ENCODE data around the gene CYP2F1. TPM values are rescaled to one million over a fixed set of nuclear protein-coding genes. Genes with fewer than 3 reads are reported as not detected.

CYP2F1 gene
- total and polyA plus RNA-seq, 2 of the 13 experiments (the other 11 are each of a cell fraction or from before 2014, with no cell fraction given) = not detected

DNA sequence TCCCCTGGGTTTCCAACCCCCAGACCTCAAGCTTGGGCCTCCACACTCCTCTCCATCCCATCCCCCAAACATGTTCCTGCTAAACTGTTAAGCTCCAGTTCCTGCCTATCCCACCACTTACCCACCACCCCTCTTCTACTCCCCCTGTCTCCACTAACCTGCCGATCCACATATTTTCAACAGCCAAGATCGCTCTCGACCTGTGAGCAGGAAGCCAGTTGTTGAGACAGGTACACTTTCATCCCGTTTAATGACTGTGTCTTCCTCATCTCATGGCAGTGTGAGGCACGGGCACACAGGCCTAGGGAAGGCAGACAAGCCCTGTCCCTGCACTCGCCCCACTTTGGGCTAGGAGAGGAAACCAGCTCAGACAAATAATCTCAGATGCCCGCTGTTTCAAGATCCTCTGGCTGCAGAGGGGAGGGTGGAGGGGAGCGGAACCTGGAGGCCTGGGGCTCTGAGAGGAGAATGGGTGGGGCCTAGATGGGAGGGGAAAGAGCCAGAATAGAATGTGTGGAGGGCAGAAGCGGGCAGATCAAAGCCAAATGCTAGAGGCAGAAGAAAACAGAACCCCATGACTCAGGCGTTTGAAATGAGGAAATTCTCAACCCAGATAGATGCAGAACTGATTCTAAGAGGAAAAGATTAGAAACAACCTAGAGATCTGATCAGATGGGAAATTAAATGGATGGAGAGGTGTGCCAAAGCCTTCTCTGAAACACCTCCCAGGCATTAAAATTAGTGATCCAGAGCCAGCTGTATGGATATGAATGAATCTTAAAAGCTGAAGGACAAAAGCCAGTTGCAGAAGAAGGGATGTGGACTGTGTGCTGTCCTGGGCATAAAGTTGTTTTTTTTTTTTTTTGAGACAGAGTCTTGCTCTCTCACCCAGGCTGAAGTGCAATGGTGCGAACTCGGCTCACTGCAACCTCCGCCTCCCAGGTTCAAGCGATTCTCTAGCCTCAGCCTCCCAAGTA lies 61.9 kb downstream of the CYP2F1 start (continued):
- TF ChIP-seq, protein P1, sequence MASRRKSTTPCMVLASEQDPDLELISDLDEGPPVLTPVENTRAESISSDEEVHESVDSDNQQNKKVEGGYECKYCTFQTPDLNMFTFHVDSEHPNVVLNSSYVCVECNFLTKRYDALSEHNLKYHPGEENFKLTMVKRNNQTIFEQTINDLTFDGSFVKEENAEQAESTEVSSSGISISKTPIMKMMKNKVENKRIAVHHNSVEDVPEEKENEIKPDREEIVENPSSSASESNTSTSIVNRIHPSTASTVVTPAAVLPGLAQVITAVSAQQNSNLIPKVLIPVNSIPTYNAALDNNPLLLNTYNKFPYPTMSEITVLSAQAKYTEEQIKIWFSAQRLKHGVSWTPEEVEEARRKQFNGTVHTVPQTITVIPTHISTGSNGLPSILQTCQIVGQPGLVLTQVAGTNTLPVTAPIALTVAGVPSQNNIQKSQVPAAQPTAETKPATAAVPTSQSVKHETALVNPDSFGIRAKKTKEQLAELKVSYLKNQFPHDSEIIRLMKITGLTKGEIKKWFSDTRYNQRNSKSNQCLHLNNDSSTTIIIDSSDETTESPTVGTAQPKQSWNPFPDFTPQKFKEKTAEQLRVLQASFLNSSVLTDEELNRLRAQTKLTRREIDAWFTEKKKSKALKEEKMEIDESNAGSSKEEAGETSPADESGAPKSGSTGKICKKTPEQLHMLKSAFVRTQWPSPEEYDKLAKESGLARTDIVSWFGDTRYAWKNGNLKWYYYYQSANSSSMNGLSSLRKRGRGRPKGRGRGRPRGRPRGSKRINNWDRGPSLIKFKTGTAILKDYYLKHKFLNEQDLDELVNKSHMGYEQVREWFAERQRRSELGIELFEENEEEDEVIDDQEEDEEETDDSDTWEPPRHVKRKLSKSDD (CRISPR knock-in tag; IDR thresholded peaks at IDR 0.05; ENCODE audit: low read depth) = no peak
- TF ChIP-seq THAP11 (CRISPR knock-in tag; IDR thresholded peaks at IDR 0.05) (0 out of 2 replicates have a peak, but pooled peaks have one; percentile 31), FOXA3 (CRISPR knock-in tag; IDR thresholded peaks at IDR 0.05) (peak; percentile 37; the same call in 1 of the 2 replicates), TBX2 (CRISPR knock-in tag; IDR thresholded peaks at IDR 0.05; ENCODE audit: borderline replicate concordance) (peak; percentile 84), ZFP41 (CRISPR knock-in tag; IDR thresholded peaks at IDR 0.05; ENCODE audit: borderline replicate concordance) (no peak), ZFAT (CRISPR knock-in tag; conservative IDR thresholded peaks at IDR 0.05) (no peak), ZMYM2 (CRISPR knock-in tag; IDR thresholded peaks at IDR 0.05) (peak; percentile 36; the same call in 1 of the 2 replicates), SAP130 (CRISPR knock-in tag; IDR thresholded peaks at IDR 0.05; ENCODE audit: low read depth) (peak; percentile 67), SOX5 (CRISPR knock-in tag; IDR thresholded peaks at IDR 0.05; ENCODE audit: borderline replicate concordance) (peak; percentile 54; the same call in 1 of the 2 replicates), ZNF350 (CRISPR knock-in tag; IDR thresholded peaks at IDR 0.05; ENCODE audit: borderline replicate concordance, low read depth) (peak; percentile 41; the same call in 1 of the 2 replicates)
- TF ChIP-seq, protein P2, sequence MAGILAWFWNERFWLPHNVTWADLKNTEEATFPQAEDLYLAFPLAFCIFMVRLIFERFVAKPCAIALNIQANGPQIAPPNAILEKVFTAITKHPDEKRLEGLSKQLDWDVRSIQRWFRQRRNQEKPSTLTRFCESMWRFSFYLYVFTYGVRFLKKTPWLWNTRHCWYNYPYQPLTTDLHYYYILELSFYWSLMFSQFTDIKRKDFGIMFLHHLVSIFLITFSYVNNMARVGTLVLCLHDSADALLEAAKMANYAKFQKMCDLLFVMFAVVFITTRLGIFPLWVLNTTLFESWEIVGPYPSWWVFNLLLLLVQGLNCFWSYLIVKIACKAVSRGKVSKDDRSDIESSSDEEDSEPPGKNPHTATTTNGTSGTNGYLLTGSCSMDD (CRISPR knock-in tag; IDR thresholded peaks at IDR 0.05) = no peak
- TF ChIP-seq, protein P3, sequence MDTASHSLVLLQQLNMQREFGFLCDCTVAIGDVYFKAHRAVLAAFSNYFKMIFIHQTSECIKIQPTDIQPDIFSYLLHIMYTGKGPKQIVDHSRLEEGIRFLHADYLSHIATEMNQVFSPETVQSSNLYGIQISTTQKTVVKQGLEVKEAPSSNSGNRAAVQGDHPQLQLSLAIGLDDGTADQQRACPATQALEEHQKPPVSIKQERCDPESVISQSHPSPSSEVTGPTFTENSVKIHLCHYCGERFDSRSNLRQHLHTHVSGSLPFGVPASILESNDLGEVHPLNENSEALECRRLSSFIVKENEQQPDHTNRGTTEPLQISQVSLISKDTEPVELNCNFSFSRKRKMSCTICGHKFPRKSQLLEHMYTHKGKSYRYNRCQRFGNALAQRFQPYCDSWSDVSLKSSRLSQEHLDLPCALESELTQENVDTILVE (CRISPR knock-in tag; IDR thresholded peaks at IDR 0.05) = 0 out of 2 replicates have a peak, but pooled peaks have one; percentile 23
- TF ChIP-seq, protein P4, sequence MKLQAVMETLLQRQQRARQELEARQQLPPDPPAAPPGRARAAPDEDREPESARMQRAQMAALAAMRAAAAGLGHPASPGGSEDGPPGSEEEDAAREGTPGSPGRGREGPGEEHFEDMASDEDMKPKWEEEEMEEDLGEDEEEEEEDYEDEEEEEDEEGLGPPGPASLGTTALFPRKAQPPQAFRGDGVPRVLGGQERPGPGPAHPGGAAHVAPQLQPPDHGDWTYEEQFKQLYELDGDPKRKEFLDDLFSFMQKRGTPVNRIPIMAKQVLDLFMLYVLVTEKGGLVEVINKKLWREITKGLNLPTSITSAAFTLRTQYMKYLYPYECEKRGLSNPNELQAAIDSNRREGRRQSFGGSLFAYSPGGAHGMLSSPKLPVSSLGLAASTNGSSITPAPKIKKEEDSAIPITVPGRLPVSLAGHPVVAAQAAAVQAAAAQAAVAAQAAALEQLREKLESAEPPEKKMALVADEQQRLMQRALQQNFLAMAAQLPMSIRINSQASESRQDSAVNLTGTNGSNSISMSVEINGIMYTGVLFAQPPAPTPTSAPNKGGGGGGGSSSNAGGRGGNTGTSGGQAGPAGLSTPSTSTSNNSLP (IDR thresholded peaks at IDR 0.05; ENCODE audit: low read depth, low read length) = peak; percentile 33; the same call in 1 of the 2 replicates
- TF ChIP-seq, protein P5, sequence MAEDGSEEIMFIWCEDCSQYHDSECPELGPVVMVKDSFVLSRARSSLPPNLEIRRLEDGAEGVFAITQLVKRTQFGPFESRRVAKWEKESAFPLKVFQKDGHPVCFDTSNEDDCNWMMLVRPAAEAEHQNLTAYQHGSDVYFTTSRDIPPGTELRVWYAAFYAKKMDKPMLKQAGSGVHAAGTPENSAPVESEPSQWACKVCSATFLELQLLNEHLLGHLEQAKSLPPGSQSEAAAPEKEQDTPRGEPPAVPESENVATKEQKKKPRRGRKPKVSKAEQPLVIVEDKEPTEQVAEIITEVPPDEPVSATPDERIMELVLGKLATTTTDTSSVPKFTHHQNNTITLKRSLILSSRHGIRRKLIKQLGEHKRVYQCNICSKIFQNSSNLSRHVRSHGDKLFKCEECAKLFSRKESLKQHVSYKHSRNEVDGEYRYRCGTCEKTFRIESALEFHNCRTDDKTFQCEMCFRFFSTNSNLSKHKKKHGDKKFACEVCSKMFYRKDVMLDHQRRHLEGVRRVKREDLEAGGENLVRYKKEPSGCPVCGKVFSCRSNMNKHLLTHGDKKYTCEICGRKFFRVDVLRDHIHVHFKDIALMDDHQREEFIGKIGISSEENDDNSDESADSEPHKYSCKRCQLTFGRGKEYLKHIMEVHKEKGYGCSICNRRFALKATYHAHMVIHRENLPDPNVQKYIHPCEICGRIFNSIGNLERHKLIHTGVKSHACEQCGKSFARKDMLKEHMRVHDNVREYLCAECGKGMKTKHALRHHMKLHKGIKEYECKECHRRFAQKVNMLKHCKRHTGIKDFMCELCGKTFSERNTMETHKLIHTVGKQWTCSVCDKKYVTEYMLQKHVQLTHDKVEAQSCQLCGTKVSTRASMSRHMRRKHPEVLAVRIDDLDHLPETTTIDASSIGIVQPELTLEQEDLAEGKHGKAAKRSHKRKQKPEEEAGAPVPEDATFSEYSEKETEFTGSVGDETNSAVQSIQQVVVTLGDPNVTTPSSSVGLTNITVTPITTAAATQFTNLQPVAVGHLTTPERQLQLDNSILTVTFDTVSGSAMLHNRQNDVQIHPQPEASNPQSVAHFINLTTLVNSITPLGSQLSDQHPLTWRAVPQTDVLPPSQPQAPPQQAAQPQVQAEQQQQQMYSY (CRISPR knock-in tag; IDR thresholded peaks at IDR 0.05) = no peak
- TF ChIP-seq, protein P6, sequence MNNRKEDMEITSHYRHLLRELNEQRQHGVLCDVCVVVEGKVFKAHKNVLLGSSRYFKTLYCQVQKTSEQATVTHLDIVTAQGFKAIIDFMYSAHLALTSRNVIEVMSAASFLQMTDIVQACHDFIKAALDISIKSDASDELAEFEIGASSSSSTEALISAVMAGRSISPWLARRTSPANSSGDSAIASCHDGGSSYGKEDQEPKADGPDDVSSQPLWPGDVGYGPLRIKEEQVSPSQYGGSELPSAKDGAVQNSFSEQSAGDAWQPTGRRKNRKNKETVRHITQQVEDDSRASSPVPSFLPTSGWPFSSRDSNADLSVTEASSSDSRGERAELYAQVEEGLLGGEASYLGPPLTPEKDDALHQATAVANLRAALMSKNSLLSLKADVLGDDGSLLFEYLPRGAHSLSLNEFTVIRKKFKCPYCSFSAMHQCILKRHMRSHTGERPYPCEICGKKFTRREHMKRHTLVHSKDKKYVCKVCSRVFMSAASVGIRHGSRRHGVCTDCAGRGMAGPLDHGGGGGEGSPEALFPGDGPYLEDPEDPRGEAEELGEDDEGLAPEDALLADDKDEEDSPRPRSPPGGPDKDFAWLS (CRISPR knock-in tag; IDR thresholded peaks at IDR 0.05; ENCODE audit: borderline replicate concordance) = no peak

Measured in HepG2 (cell line).